Measurements from ENCODE around the gene DEUP1.

The DEUP1 gene

DNA sequence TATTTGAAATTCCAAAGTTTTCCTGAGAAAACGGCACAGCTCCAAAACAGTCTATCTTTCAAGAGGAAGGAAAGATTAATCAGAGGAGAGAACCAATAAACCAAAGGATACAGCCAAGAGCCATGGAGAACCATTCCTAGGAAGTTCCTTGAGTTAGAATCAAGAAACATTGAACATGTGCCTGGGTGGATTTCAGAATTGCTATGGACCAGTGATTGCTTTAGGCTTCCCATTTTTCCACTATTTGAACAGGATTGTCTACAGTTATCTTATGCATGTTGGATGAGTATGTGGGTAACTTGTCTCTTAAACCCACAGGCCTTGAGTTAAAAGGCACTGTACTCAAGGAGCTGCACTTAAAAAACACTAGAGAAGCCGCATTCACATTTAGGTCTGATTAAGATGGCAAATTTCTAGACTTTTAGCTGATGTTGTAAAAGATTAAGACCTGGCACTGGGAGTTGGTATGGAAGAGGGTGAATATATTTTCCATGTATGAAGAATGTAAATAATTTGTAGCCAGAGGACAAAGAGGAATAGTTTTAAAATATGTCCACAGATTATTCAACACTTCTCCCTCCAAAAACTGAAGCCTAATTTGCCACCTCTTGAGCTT lies 11.2 kb upstream of the DEUP1 start:
- H3K79me2 ChIP-seq (ENCODE audit: insufficient read depth, low read length) = no peaks in the 10 kb centered on the region
- TF ChIP-seq EZH2phosphoT487 (conservative IDR thresholded peaks at IDR 0.05; ENCODE audit: low read length) = no peak
- no peak for TF ChIP-seq CTCF (IDR thresholded peaks at IDR 0.05; ENCODE audit: insufficient read depth, low read length, poor library complexity, severe bottlenecking)
- H3K9me2 ChIP-seq (replicated peaks; ENCODE audit: insufficient read depth, low read length) = no peaks in the 10 kb centered on the region; the same call in 1 of the 2 replicates
- no peaks in the 10 kb centered on the region for H3K27me3 ChIP-seq (ENCODE audit: low read length)
- H3K27ac ChIP-seq (ENCODE audit: low read depth, low read length) = no peak overlapping the region
- H3K4me2 ChIP-seq (ENCODE audit: low read depth, low read length, poor library complexity, severe bottlenecking) = no peak overlapping the region
- 0 out of 2 replicates have a peak, but pooled peaks cover 7% of the 10 kb centered on the region for H3K9me3 ChIP-seq (ENCODE audit: insufficient read depth, low read length)
- H3K4me3 ChIP-seq (ENCODE audit: insufficient read depth, low read length, poor library complexity, severe bottlenecking) = no peak overlapping the region
- H3K9ac ChIP-seq (ENCODE audit: low read length) = no peak overlapping the region
- no peaks in the 10 kb centered on the region for H3K36me3 ChIP-seq (ENCODE audit: low read length)
- H2AFZ ChIP-seq (ENCODE audit: low read depth, low read length, severe bottlenecking) = no peak overlapping the region
- no peaks in the 10 kb centered on the region for H3F3A ChIP-seq (ENCODE audit: insufficient read depth)
- H4K20me1 ChIP-seq (ENCODE audit: low read depth, low read length) = no peaks in the 10 kb centered on the region

DNA sequence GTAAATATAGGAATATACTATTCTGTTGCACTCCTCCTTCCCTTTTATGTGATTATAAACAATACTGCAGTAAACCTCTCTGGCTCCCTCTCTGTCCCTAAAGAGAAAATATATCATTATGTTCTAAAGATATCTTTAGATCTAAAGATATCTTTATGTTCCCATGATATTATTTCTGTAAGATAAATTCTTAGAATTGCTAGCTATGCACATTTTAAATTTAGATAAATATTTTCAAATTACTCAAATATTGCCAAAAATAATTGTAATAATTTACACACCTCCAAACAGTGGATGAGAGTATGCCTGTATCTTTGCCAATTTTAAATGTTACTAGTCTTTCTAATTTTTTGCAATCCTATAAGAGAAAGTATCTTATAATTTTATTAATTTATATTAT lies 10.3 kb upstream of the DEUP1 start:
- no peak overlapping the region for H3K4me2 ChIP-seq (ENCODE audit: low read depth, low read length, poor library complexity, severe bottlenecking)
- H3F3A ChIP-seq (ENCODE audit: insufficient read depth) = no peaks in the 10 kb centered on the region
- 0 out of 2 replicates have a peak, but pooled peaks cover 7% of the 10 kb centered on the region for H3K9me3 ChIP-seq (ENCODE audit: insufficient read depth, low read length)
- H3K4me3 ChIP-seq (ENCODE audit: insufficient read depth, low read length, poor library complexity, severe bottlenecking) = no peak overlapping the region
- no peaks in the 10 kb centered on the region for H3K36me3 ChIP-seq (ENCODE audit: low read length)
- H3K79me2 ChIP-seq (ENCODE audit: insufficient read depth, low read length) = no peaks in the 10 kb centered on the region
- H3K9ac ChIP-seq (ENCODE audit: low read length) = no peak overlapping the region
- no peak overlapping the region for H2AFZ ChIP-seq (ENCODE audit: low read depth, low read length, severe bottlenecking)
- H4K20me1 ChIP-seq (ENCODE audit: low read depth, low read length) = no peaks in the 10 kb centered on the region
- H3K27me3 ChIP-seq (ENCODE audit: low read length) = no peaks in the 10 kb centered on the region
- no peak overlapping the region for H3K27ac ChIP-seq (ENCODE audit: low read depth, low read length)
- H3K9me2 ChIP-seq (replicated peaks; ENCODE audit: insufficient read depth, low read length) = no peaks in the 10 kb centered on the region; the same call in 1 of the 2 replicates
- TF ChIP-seq CTCF (IDR thresholded peaks at IDR 0.05; ENCODE audit: insufficient read depth, low read length, poor library complexity, severe bottlenecking) = no peak
- TF ChIP-seq EZH2phosphoT487 (conservative IDR thresholded peaks at IDR 0.05; ENCODE audit: low read length) = no peak

GRCh38 chr11:93322207-93322606 lies 8.3 kb upstream of the DEUP1 start:
- Histone ChIP-seq H3K9me2 (replicated peaks; ENCODE audit: insufficient read depth, low read length) (no peaks in the 10 kb centered on the region; the same call in 1 of the 2 replicates), H3K27ac (ENCODE audit: low read depth, low read length) (no peak overlapping the region), H2AFZ (ENCODE audit: low read depth, low read length, severe bottlenecking) (no peak overlapping the region), H3K27me3 (ENCODE audit: low read length) (no peaks in the 10 kb centered on the region), H3K79me2 (ENCODE audit: insufficient read depth, low read length) (no peaks in the 10 kb centered on the region), H3K4me3 (ENCODE audit: insufficient read depth, low read length, poor library complexity, severe bottlenecking) (no peak overlapping the region), H3F3A (ENCODE audit: insufficient read depth) (no peaks in the 10 kb centered on the region), H3K4me2 (ENCODE audit: low read depth, low read length, poor library complexity, severe bottlenecking) (no peak overlapping the region), H3K36me3 (ENCODE audit: low read length) (no peaks in the 10 kb centered on the region), H3K9ac (ENCODE audit: low read length) (no peak overlapping the region), H3K9me3 (ENCODE audit: insufficient read depth, low read length) (0 out of 2 replicates have a peak, but pooled peaks cover 7% of the 10 kb centered on the region), H4K20me1 (ENCODE audit: low read depth, low read length) (no peaks in the 10 kb centered on the region)
- TF ChIP-seq CTCF (IDR thresholded peaks at IDR 0.05; ENCODE audit: insufficient read depth, low read length, poor library complexity, severe bottlenecking) = no peak
- TF ChIP-seq EZH2phosphoT487 (conservative IDR thresholded peaks at IDR 0.05; ENCODE audit: low read length) = no peak
